Activated CD8-positive, alpha-beta memory T cell treated with anti-CD3 and anti-CD28 coated beads, Interleukin-2, amount 10 ng/mL, durations not matched to agents 7 days and 5 days (primary cell): ENCODE results near the gene WDR17. TPM values are rescaled to one million over a fixed set of nuclear protein-coding genes. Genes with fewer than 3 reads are reported as not detected.

Experiments used
- ATAC-seq: fragments of 150-1000 bp; cut with Tn5 transposase; one replicate; pipeline ENCODE4 v1.10.0; 2021; ENCODE audit warnings: moderate library complexity
- CTCF ChIA-PET: fragments of 350-600 bp; sonication (Branson Sonifier 250); formaldehyde crosslinking; loops from one replicate; lab custom pipeline; 2021; ENCODE audit warnings: antibody characterized with exemption; lab: Charles Lee
- DNase-seq: peaks from one replicate; pipeline ENCODE4 v3.0.0-alpha.2; 2020
- H3K27ac Mint-ChIP-seq: one replicate; pipeline ENCODE4 v1.8.0; 2021; ENCODE audit warnings: mild to moderate bottlenecking, mixed read lengths
- H3K27me3 Mint-ChIP-seq: one replicate; pipeline ENCODE4 v1.8.0; 2021; ENCODE audit warnings: mixed read lengths
- H3K36me3 Mint-ChIP-seq: one replicate; pipeline ENCODE4 v1.8.0; 2021; ENCODE audit warnings: mild to moderate bottlenecking, mixed read lengths
- H3K4me1 Mint-ChIP-seq: one replicate; pipeline ENCODE4 v1.8.0; 2021; ENCODE audit warnings: mixed read lengths
- H3K4me3 Mint-ChIP-seq: one replicate; pipeline ENCODE4 v1.8.0; 2021; ENCODE audit warnings: mild to moderate bottlenecking, moderate library complexity, mixed read lengths
- H3K9me3 Mint-ChIP-seq: one replicate; pipeline ENCODE4 v1.8.0; 2022; ENCODE audit warnings: low read depth, mixed read lengths
- total RNA-seq, 2 experiments: library from RNA; stranded (reverse); gene quantifications; one replicate each; pipeline ENCODE4 v1.2.3, GENCODE V29; 2021

Gene WDR17
- total RNA-seq, 2 experiments from 2014 or later = 0.26 to 0.44 TPM

- DNase-seq (no peak), ATAC-seq (no peak)
- Mint-ChIP-seq H3K4me3 (no peak overlapping the region), H3K9me3 (no peaks in the 10 kb centered on the region), H3K27me3 (peaks cover 61% of the 10 kb centered on the region), H3K27ac (no peak overlapping the region), H3K36me3 (no peaks in the 10 kb centered on the region), H3K4me1 (no peaks in the 10 kb centered on the region)
- CTCF ChIA-PET = no interaction called here
Measured at GRCh38 chr4:176187624-176188023, 122.0 kb downstream of the WDR17 start.

GRCh38 chr4:176188654-176189053 is 123.0 kb downstream of the WDR17 start:
- CTCF ChIA-PET = no interaction called here
- Mint-ChIP-seq H3K4me3 (no peak overlapping the region), H3K36me3 (no peaks in the 10 kb centered on the region), H3K27me3 (peaks cover 62% of the 10 kb centered on the region), H3K4me1 (no peaks in the 10 kb centered on the region), H3K9me3 (no peaks in the 10 kb centered on the region), H3K27ac (no peak overlapping the region)
- DNase-seq = no peak
- ATAC-seq = no peak

- no peak overlapping the region for H3K4me3 Mint-ChIP-seq
- peaks cover 5% of the 10 kb centered on the region for H3K4me1 Mint-ChIP-seq
- no peaks in the 10 kb centered on the region for H3K36me3 Mint-ChIP-seq
- peaks cover 63% of the 10 kb centered on the region for H3K27me3 Mint-ChIP-seq
- no peak overlapping the region for H3K27ac Mint-ChIP-seq
- no peak for DNase-seq
- H3K9me3 Mint-ChIP-seq = no peaks in the 10 kb centered on the region
- no peak for ATAC-seq
- CTCF ChIA-PET = no interaction called here
Measured at GRCh38 chr4:176189891-176190795, 124.5 kb downstream of the WDR17 start.

- Mint-ChIP-seq H3K36me3 (peaks cover 3% of the 10 kb centered on the region), H3K27me3 (peaks cover 66% of the 10 kb centered on the region), H3K27ac (no peak overlapping the region), H3K4me1 (peaks cover 13% of the 10 kb centered on the region), H3K4me3 (no peak overlapping the region), H3K9me3 (no peaks in the 10 kb centered on the region)
- ATAC-seq = no peak
- CTCF ChIA-PET = no interaction called here
- no peak for DNase-seq
Measured at GRCh38 chr4:176191974-176192373, 126.3 kb downstream of the WDR17 start.

- H3K27ac Mint-ChIP-seq = no peak overlapping the region
- ATAC-seq (no peak), DNase-seq (no peak)
- CTCF ChIA-PET = no interaction called here
- H3K27me3 Mint-ChIP-seq = peaks cover 74% of the 10 kb centered on the region
- no peak overlapping the region for H3K4me3 Mint-ChIP-seq
- H3K4me1 Mint-ChIP-seq = peaks cover 13% of the 10 kb centered on the region
- peaks cover 3% of the 10 kb centered on the region for H3K36me3 Mint-ChIP-seq
- no peaks in the 10 kb centered on the region for H3K9me3 Mint-ChIP-seq
Measured at GRCh38 chr4:176193126-176193525, 127.5 kb downstream of the WDR17 start.

GRCh38 chr4:176193938-176194337 is 128.3 kb downstream of the WDR17 start:
- Mint-ChIP-seq H3K4me3 (no peak overlapping the region), H3K27ac (no peak overlapping the region), H3K9me3 (no peaks in the 10 kb centered on the region)

GRCh38 chr4:176195184-176195978 is 129.7 kb downstream of the WDR17 start, which contains the start of gene SPATA4:
TSS of gene SPATA4 (minus strand) at chr4:176195585. CDS start at chr4:176195562, 23 bp downstream.
- DNase-seq (peak; percentile 95), ATAC-seq (peak; percentile 98)
- H3K4me3 Mint-ChIP-seq = peak within 1 kb of the TSS; percentile 66
- H3K27ac Mint-ChIP-seq = peak within 1 kb of the TSS; percentile 83
- H3K9me3 Mint-ChIP-seq = no peaks in the 10 kb centered on the region
- CTCF ChIA-PET = interaction anchor here (0.8 to 1.3 kb wide), 2 partner anchors 19 to 21 kb away, joined by 3 read pairs; no protein-coding TSS in a partner anchor
- H3K36me3 Mint-ChIP-seq = peaks cover 3% of the 10 kb centered on the region
- H3K27me3 Mint-ChIP-seq = peaks cover 77% of the 10 kb centered on the region
- H3K4me1 Mint-ChIP-seq = peaks cover 13% of the 10 kb centered on the region

More at GRCh38 chr4:176193938-176194337, 128.3 kb downstream of the WDR17 start:
- DNase-seq = peak; percentile 45
- peaks cover 79% of the 10 kb centered on the region for H3K27me3 Mint-ChIP-seq
- H3K36me3 Mint-ChIP-seq = peaks cover 3% of the 10 kb centered on the region
- H3K4me1 Mint-ChIP-seq = peaks cover 13% of the 10 kb centered on the region
- CTCF ChIA-PET = no interaction called here
- no peak for ATAC-seq

- Mint-ChIP-seq H3K27me3 (peaks cover 67% of the 10 kb centered on the region), H3K9me3 (no peaks in the 10 kb centered on the region), H3K36me3 (peaks cover 3% of the 10 kb centered on the region), H3K4me1 (peaks cover 13% of the 10 kb centered on the region), H3K27ac (no peak overlapping the region), H3K4me3 (no peak overlapping the region)
- CTCF ChIA-PET = no interaction called here
- DNase-seq (no peak), ATAC-seq (no peak)
Measured at GRCh38 chr4:176198316-176198903, 132.8 kb downstream of the WDR17 start.

GRCh38 chr4:176205299-176205698 is 139.7 kb downstream of the WDR17 start:
- no peaks in the 10 kb centered on the region for H3K4me1 Mint-ChIP-seq
- H3K9me3 Mint-ChIP-seq = no peaks in the 10 kb centered on the region
- no peak for ATAC-seq
- peaks cover 57% of the 10 kb centered on the region for H3K27me3 Mint-ChIP-seq
- CTCF ChIA-PET = interaction anchor here (1.2 kb wide), 1 partner anchor 378 kb away, joined by 3 read pairs; no protein-coding TSS in a partner anchor
- DNase-seq = no peak
- no peak overlapping the region for H3K4me3 Mint-ChIP-seq
- no peak overlapping the region for H3K27ac Mint-ChIP-seq
- H3K36me3 Mint-ChIP-seq = no peaks in the 10 kb centered on the region

- Mint-ChIP-seq H3K9me3 (no peaks in the 10 kb centered on the region), H3K27ac (no peak overlapping the region), H3K27me3 (peaks cover 57% of the 10 kb centered on the region), H3K4me3 (no peak overlapping the region), H3K4me1 (no peaks in the 10 kb centered on the region), H3K36me3 (no peaks in the 10 kb centered on the region)
- CTCF ChIA-PET = interaction anchor here (0.8 kb wide), 1 partner anchor 8 kb away, joined by 3 read pairs; no protein-coding TSS in a partner anchor
- ATAC-seq (no peak), DNase-seq (no peak)
Measured at GRCh38 chr4:176207839-176208238, 142.2 kb downstream of the WDR17 start.

GRCh38 chr4:176209535-176209934 is 143.9 kb downstream of the WDR17 start:
- Mint-ChIP-seq H3K4me1 (no peaks in the 10 kb centered on the region), H3K27me3 (peaks cover 45% of the 10 kb centered on the region), H3K9me3 (no peaks in the 10 kb centered on the region), H3K27ac (no peak overlapping the region), H3K36me3 (no peaks in the 10 kb centered on the region), H3K4me3 (no peak overlapping the region)
- no peak for DNase-seq
- no peak for ATAC-seq
- CTCF ChIA-PET = no interaction called here

- H3K9me3 Mint-ChIP-seq = no peaks in the 10 kb centered on the region
- no peak overlapping the region for H3K4me3 Mint-ChIP-seq
- H3K27me3 Mint-ChIP-seq = peaks cover 40% of the 10 kb centered on the region
- CTCF ChIA-PET = no interaction called here
- no peaks in the 10 kb centered on the region for H3K36me3 Mint-ChIP-seq
- no peak for DNase-seq
- H3K4me1 Mint-ChIP-seq = no peaks in the 10 kb centered on the region
- H3K27ac Mint-ChIP-seq = no peak overlapping the region
- ATAC-seq = no peak
Measured at GRCh38 chr4:176210101-176210500, 144.5 kb downstream of the WDR17 start.
